Stimulated activated naive B cell treated with anti-CD40 and anti-IgM and Interleukin-4, amounts not matched to agents 10 μg/mL and 1 μg/mL and 100 μg/mL, for 72 hours (primary cell): Measurements from ENCODE around the gene ARHGEF1.
A peak's percentile ranks its signal among the peaks of the same experiment; 100 is the strongest.

Experiments
- ATAC-seq, 2 donors: fragments of 150-1000 bp; cut with Tn5 transposase; replicated peaks; 2 replicates each; pipeline ENCODE4 v1.10.0; 2021; ENCODE audit warnings: moderate library complexity in 1 of 2
- DNase-seq: peaks from one replicate; pipeline ENCODE4 v3.0.0; 2021
- H3K27ac Mint-ChIP-seq: one replicate; pipeline ENCODE4 v1.8.0; 2022; ENCODE audit warnings: mild to moderate bottlenecking, mixed read lengths
- H3K27me3 Mint-ChIP-seq, 2 donors: one replicate each; pipeline ENCODE4 v1.8.0; 2022; ENCODE audit warnings: mixed read lengths in 2 of 2
- H3K36me3 Mint-ChIP-seq, 2 donors: one replicate each; pipeline ENCODE4 v1.8.0; 2022; ENCODE audit warnings: mixed read lengths in 2 of 2, mild to moderate bottlenecking in 1 of 2
- H3K4me1 Mint-ChIP-seq, 2 donors: one replicate each; pipeline ENCODE4 v1.8.0; 2022; ENCODE audit warnings: mixed read lengths in 2 of 2, mild to moderate bottlenecking in 1 of 2
- H3K4me3 Mint-ChIP-seq, 2 donors: one replicate each; pipeline ENCODE4 v1.8.0; 2022; ENCODE audit warnings: mild to moderate bottlenecking in 2 of 2, mixed read lengths in 2 of 2, moderate library complexity in 1 of 2
- H3K9me3 Mint-ChIP-seq, 2 donors: one replicate each; pipeline ENCODE4 v1.8.0; 2022; ENCODE audit warnings: mixed read lengths in 2 of 2, mild to moderate bottlenecking in 1 of 2

Gene ARHGEF1

GRCh38 chr19:41919948-41920712, 37.1 kb downstream of the ARHGEF1 start:
- peaks cover 18 to 26% of the 10 kb centered on the region in 2 donors for H3K4me1 Mint-ChIP-seq
- no peaks in the 10 kb centered on the region for H3K36me3 Mint-ChIP-seq
- H3K4me3 Mint-ChIP-seq, result no peak overlapping the region
- H3K9me3 Mint-ChIP-seq, result no peaks in the 10 kb centered on the region
- no peak overlapping the region for H3K27ac Mint-ChIP-seq
- peaks cover 17 to 20% of the 10 kb centered on the region in 2 donors for H3K27me3 Mint-ChIP-seq
- ATAC-seq (peak; percentile 1 to 2), DNase-seq (no peak)

DNA sequence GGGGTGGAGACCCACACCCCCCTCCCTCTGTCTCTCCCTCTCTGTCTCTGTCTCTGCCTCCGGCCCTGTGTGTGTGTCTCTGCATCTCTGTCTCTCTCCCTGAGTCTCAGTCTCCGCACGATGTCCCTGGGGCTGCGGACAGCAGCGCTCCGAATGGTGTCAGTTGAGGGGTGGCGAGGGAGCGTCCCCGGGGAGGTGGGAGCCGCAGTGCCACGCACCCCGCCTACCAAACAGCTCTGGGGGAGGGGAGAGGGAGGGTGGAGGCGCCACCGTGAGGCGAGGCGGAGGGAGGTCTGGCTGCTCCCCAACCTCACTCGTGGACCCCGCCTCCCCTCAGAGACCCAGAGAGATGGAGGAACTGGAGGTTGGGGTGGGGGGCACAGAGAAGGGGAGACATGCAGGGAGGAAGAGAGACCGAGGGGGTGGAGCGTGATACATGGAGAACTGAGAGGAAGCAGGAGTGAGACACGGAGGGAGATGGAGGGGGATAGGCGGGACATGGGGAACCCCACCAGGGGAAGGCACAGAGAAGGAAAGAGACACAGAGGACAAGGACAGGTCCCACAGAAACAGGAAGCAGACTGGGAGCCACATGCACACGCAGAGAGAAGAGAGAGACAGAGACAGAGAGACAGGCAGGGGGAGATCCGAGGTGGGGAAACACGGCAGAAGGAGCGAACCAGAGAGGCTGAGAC, 38.0 kb downstream of the ARHGEF1 start:
- ATAC-seq, result peak; percentile 28 to 35
- peak overlapping the region; percentile 40 to 50 for H3K4me3 Mint-ChIP-seq
- H3K36me3 Mint-ChIP-seq, result no peaks in the 10 kb centered on the region
- no peak for DNase-seq
- H3K9me3 Mint-ChIP-seq, result no peaks in the 10 kb centered on the region
- peaks cover 18 to 26% of the 10 kb centered on the region in 2 donors for H3K4me1 Mint-ChIP-seq
- H3K27me3 Mint-ChIP-seq, result peaks cover 17 to 20% of the 10 kb centered on the region in 2 donors
- H3K27ac Mint-ChIP-seq, result no peak overlapping the region

- Mint-ChIP-seq H3K4me3 (peak overlapping the region; percentile 40 to 50), H3K27me3 (peaks cover 17 to 20% of the 10 kb centered on the region in 2 donors), H3K9me3 (no peaks in the 10 kb centered on the region), H3K36me3 (no peaks in the 10 kb centered on the region), H3K27ac (peak overlapping the region; percentile 43), H3K4me1 (peaks cover 18 to 26% of the 10 kb centered on the region in 2 donors)
- peak; percentile 48 to 57 for ATAC-seq
- no peak for DNase-seq
These were observed 38.9 kb downstream of the ARHGEF1 start for GRCh38 chr19:41921577-41922576.

DNA sequence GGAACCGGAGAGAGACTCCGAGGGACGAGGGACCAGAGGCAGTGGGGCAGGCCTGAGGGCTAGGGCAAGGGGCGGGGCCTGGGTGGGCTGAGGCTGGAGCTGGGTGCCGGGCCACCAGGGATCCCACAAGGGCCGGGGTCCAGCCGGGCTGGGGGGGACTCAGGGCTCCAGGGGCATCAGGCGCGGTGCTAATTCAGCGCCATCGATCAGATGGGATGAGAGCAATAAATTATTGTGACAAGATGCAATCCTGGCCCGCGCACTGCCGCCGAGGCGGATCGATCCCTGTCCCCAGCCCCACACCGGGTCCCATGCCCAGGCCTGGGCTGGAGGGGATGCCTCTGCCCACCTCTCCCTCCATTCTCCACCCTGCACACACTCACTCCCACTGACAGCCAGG, 39.6 kb downstream of the ARHGEF1 start:
- Mint-ChIP-seq H3K36me3 (no peaks in the 10 kb centered on the region), H3K4me3 (peak overlapping the region in 1 of 2 donors; percentile 5), H3K9me3 (no peaks in the 10 kb centered on the region), H3K27ac (no peak overlapping the region), H3K27me3 (peaks cover 17 to 20% of the 10 kb centered on the region in 2 donors), H3K4me1 (peaks cover 18 to 26% of the 10 kb centered on the region in 2 donors)
- DNase-seq (no peak), ATAC-seq (no peak)

DNA sequence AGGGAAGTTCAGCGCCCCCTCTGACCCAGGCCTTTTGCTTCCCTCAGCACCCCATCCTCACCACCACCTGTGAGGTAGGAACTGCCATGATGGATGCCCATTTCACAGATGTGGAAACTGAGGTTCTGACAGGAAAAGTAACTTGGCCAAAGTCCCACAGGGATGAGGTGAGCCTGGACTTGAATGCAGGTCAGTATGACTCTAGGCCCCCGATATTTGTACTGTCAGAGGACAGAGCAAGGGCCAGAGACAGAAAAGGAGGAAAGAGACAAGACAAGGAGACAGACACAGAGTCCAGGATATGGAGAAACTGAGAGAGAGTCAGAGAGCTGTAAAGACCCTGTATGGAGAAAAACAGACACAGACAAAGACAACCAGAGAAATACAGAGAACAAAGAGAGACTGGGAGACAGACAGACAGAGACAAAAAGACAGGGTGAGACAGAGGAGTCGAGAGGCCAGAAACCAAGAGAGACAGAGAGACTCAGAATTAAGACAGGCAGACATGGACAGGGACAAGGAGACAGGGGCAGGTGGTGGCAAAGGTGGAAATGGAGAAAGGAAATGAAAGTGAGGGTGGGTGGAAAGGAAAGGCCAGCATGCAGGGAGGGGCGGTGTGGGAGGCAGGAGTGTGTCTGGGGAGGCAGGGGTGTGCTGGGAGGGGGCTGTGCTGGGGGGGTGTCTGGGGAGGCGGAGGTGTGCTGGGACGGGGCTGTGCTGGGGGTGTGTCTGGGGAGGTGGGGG, 40.2 kb downstream of the ARHGEF1 start:
- H3K27me3 Mint-ChIP-seq, result peaks cover 17 to 20% of the 10 kb centered on the region in 2 donors
- H3K4me3 Mint-ChIP-seq, result peak overlapping the region; percentile 29 to 55
- no peaks in the 10 kb centered on the region for H3K9me3 Mint-ChIP-seq
- peaks cover 20 to 26% of the 10 kb centered on the region in 2 donors for H3K4me1 Mint-ChIP-seq
- no peaks in the 10 kb centered on the region for H3K36me3 Mint-ChIP-seq
- peak; percentile 45 to 54 for ATAC-seq
- peak overlapping the region; percentile 31 for H3K27ac Mint-ChIP-seq
- no peak for DNase-seq

DNA sequence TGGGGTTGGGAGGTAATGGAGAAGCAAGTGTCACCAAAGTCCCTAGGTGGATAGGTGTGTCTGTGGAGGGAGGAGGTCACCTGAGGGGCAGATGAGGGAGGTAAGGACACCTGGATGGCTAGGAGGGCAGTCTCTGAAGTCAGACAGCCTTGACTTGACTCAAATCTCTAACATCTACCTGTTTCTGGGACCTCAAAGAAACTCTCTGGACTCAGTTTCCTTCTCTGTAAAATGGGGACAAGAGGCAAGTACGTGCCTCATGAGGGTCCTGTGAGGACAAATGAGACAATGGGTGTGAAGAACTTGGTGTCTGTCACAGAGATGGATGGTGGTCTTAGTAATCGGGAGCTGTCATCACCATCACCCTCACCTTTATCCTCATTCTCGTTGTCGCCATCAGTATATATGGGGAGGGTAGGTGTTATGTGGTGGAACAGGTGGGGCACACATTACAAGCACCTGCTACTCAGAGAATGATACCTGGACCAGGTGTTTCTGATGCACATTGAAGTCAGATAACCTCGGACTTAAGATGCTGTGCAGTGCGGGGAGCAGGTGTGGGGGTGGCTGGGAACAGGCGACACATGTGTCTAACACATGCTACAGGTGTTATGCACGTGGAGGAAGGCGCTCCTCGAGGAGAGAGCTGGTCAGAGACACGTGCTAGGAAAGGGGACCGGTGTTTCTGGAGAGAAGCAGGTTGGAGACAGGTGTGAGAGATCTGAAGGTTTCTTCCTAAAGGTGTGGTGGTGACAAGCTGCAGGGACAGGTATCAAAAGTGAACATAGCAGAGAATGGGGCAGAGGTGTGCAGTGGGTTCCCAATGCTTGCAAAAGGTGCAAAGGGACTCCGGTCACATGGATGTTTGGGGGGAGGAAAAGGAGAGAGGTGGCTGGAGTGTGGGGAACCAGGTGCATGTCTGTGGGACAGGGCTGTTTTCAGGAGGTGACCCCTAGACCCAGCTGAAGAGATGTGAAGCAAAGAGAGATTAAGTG, 41.5 kb downstream of the ARHGEF1 start:
- no peaks in the 10 kb centered on the region for H3K36me3 Mint-ChIP-seq
- H3K4me1 Mint-ChIP-seq, result peaks cover 27 to 34% of the 10 kb centered on the region in 2 donors
- no peak for ATAC-seq
- H3K27ac Mint-ChIP-seq, result no peak overlapping the region
- no peaks in the 10 kb centered on the region for H3K9me3 Mint-ChIP-seq
- H3K27me3 Mint-ChIP-seq, result peaks cover 17 to 20% of the 10 kb centered on the region in 2 donors
- no peak for DNase-seq
- no peak overlapping the region for H3K4me3 Mint-ChIP-seq

DNA sequence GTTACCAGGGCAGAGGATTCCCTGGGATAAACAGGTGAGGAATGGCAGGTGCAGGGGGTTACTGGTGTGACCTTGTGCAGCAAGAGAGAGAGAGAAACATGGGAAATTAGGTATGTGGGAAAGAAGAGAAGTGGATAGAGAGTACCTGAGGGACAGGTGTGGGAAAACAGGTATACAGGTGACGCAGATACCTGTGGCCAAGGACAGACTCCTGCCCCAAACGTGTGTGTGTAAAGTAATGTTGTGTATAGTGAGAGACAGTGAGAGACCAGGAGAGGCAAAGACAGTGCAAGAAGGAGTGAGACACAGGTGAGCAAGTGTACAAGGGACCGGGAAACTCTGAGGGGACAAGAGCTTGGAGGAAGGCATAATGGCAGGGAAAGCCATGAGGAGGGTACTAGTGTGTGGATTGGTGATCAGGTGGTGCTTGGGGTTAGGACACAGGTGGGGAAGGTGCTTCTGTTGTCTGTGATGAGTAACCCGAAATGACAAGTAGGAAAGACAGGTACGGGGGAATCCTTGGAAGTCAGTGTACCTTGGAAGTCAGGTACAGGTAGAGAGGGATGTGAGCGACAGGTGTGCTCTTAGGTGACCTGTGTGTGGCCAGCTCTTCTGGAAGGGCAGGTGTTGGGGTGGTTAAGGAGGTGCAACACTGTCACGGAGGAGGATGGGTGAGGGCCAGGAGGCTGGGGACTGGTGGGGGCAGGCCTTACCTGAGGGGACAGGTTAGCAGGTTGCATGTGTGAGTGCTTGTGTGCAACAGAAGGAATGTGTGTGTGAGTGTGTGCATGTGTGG, 42.4 kb downstream of the ARHGEF1 start:
- H3K27me3 Mint-ChIP-seq, result peaks cover 17 to 20% of the 10 kb centered on the region in 2 donors
- H3K4me1 Mint-ChIP-seq, result peaks cover 32 to 43% of the 10 kb centered on the region in 2 donors
- no peak for DNase-seq
- no peak overlapping the region for H3K4me3 Mint-ChIP-seq
- no peaks in the 10 kb centered on the region for H3K36me3 Mint-ChIP-seq
- no peaks in the 10 kb centered on the region for H3K9me3 Mint-ChIP-seq
- no peak for ATAC-seq
- no peak overlapping the region for H3K27ac Mint-ChIP-seq

- no peaks in the 10 kb centered on the region for H3K9me3 Mint-ChIP-seq
- H3K27me3 Mint-ChIP-seq, result peaks cover 15 to 18% of the 10 kb centered on the region in 2 donors
- no peak overlapping the region for H3K27ac Mint-ChIP-seq
- no peak for DNase-seq
- no peaks in the 10 kb centered on the region for H3K36me3 Mint-ChIP-seq
- H3K4me1 Mint-ChIP-seq, result peaks cover 33 to 45% of the 10 kb centered on the region in 2 donors
- H3K4me3 Mint-ChIP-seq, result no peak overlapping the region
- no peak for ATAC-seq
These were observed 43.2 kb downstream of the ARHGEF1 start for GRCh38 chr19:41926028-41926762.

- Mint-ChIP-seq H3K4me1 (peaks cover 31 to 45% of the 10 kb centered on the region in 2 donors), H3K27me3 (peaks cover 10 to 12% of the 10 kb centered on the region in 2 donors), H3K9me3 (no peaks in the 10 kb centered on the region), H3K4me3 (no peak overlapping the region), H3K27ac (no peak overlapping the region), H3K36me3 (no peaks in the 10 kb centered on the region)
- ATAC-seq (no peak), DNase-seq (no peak)
These were observed 43.9 kb downstream of the ARHGEF1 start for GRCh38 chr19:41926763-41927496.

GRCh38 chr19:41927497-41928192, 44.7 kb downstream of the ARHGEF1 start:
- Mint-ChIP-seq H3K9me3 (no peaks in the 10 kb centered on the region), H3K4me3 (peak overlapping the region in 1 of 2 donors; percentile 88), H3K27ac (no peak overlapping the region), H3K4me1 (peaks cover 29 to 44% of the 10 kb centered on the region in 2 donors), H3K27me3 (peaks cover 5 to 6% of the 10 kb centered on the region in 2 donors), H3K36me3 (no peaks in the 10 kb centered on the region)
- DNase-seq (no peak), ATAC-seq (peak in 1 of 2 donors; percentile 12)
